Endothelial cell of umbilical vein (primary cell): ENCODE measurements around the gene LMF1. TPM values are rescaled to one million over a fixed set of nuclear protein-coding genes. Genes with fewer than 3 reads are reported as not detected.
A peak's percentile ranks its signal among the peaks of the same experiment; 100 is the strongest.

Experiments
- BruUV-seq: library from RNA; stranded (reverse); fragments of 400-500 nt; replicated peaks from 2 replicates; lab custom pipeline; 2021; lab: Mats Ljungman, UMichigan
- CTCF ChIA-PET: fragments of 300-600, 350-600 bp; sonication (Branson Sonifier 250); formaldehyde crosslinking; loops from one replicate; lab custom pipeline; 2021; ENCODE audit warnings: antibody characterized with exemption, inconsistent platforms; lab: Charles Lee
- POLR2A ChIA-PET: fragments of 300-600, 350-600 bp; sonication (Branson Sonifier 250); formaldehyde crosslinking; loops from one replicate; lab custom pipeline; 2021; ENCODE audit warnings: antibody characterized with exemption, inconsistent platforms; lab: Charles Lee
- DNase-seq: peaks from one replicate; pipeline ENCODE4 v3.0.0-alpha.2; 2011; ENCODE audit warnings: low read depth, low spot score
- FAIRE-seq: peaks from 2 replicates; lab custom pipeline; 2011; peaks lifted over from hg19 to GRCh38; lab: Jason Lieb, UNC
- H2AFZ ChIP-seq: 2 replicates; pipeline ENCODE4 v1.6.0; 2012; ENCODE audit warnings: low read depth, low read length, control low read depth, inconsistent platforms
- H3K27ac ChIP-seq: 2 replicates; pipeline ENCODE4 v1.5.1; 2011; ENCODE audit warnings: low read depth, mild to moderate bottlenecking, control low read depth, low read length, moderate library complexity; ENCODE audit not compliant: insufficient read depth
- H3K27me3 ChIP-seq, 2 experiments: 2 replicates each; pipeline versions ENCODE4 v1.6.0 to v1.6.1; 2011; ENCODE audit warnings: low read length in 2 of 2, mixed read lengths in 1 of 2; ENCODE audit not compliant: control insufficient read depth in 2 of 2, insufficient read depth in 2 of 2
- H3K36me3 ChIP-seq, 2 experiments: 2 replicates in 1 of 2; 3 replicates in 1 of 2; pipeline ENCODE4 v1.5.1; 2011; ENCODE audit warnings: low read length in 2 of 2, mild to moderate bottlenecking in 1 of 2, moderate library complexity in 1 of 2; ENCODE audit not compliant: control insufficient read depth in 2 of 2, insufficient read depth in 2 of 2; ENCODE audit errors: extremely low read depth in 1 of 2
- H3K4me1 ChIP-seq: 3 replicates; pipeline ENCODE4 v1.5.1; 2011; ENCODE audit warnings: mild to moderate bottlenecking, low read length; ENCODE audit not compliant: control insufficient read depth, insufficient read depth; ENCODE audit errors: extremely low read depth
- H3K4me2 ChIP-seq: 2 replicates; pipeline ENCODE4 v1.6.1; 2011; ENCODE audit warnings: low read length, control low read depth, mixed read lengths; ENCODE audit not compliant: insufficient read depth
- H3K4me3 ChIP-seq, 3 experiments: fragments of 200-600 bp in 1 of 3; sonication (generic), shearing (Covaris generic) in 1 of 3; replicated peaks in 1 of 3; 2 replicates each; pipeline ENCODE4 v1.5.1; 2011 to 2016; ENCODE audit warnings: control low read depth in 3 of 3, low read length in 3 of 3, mild to moderate bottlenecking in 2 of 3, inconsistent platforms in 1 of 3, low read depth in 1 of 3, moderate library complexity in 1 of 3; ENCODE audit not compliant: insufficient read depth in 1 of 3
- H3K79me2 ChIP-seq: 2 replicates; pipeline ENCODE4 v1.6.0; 2012; ENCODE audit warnings: low read length, inconsistent platforms; ENCODE audit not compliant: control insufficient read depth, insufficient read depth
- H3K9ac ChIP-seq: replicated peaks from 2 replicates; pipeline ENCODE3; 2011; ENCODE audit warnings: low read length, control low read depth; ENCODE audit not compliant: insufficient read depth; ENCODE audit errors: extremely low read depth
- H3K9me1 ChIP-seq: replicated peaks from 3 replicates; pipeline ENCODE4 v1.6.0; 2011; ENCODE audit warnings: mild to moderate bottlenecking, low read length; ENCODE audit not compliant: control insufficient read depth, insufficient read depth; ENCODE audit errors: extremely low read depth
- H3K9me3 ChIP-seq: replicated peaks from 2 replicates; pipeline ENCODE4 v1.5.1; 2012; ENCODE audit warnings: low read length, inconsistent platforms; ENCODE audit not compliant: control insufficient read depth, insufficient read depth
- H4K20me1 ChIP-seq: replicated peaks from 2 replicates; pipeline ENCODE3; 2011; ENCODE audit warnings: mild to moderate bottlenecking, low read length; ENCODE audit not compliant: control insufficient read depth, insufficient read depth; ENCODE audit errors: extremely low read depth
- EZH2 ChIP-seq: IDR thresholded peaks from 2 replicates; pipeline ENCODE4 v1.6.1; 2012; ENCODE audit warnings: borderline replicate concordance, low read depth, mild to moderate bottlenecking, moderate library complexity, low read length, inconsistent platforms; ENCODE audit not compliant: severe bottlenecking
- FOS ChIP-seq: IDR thresholded peaks from 2 replicates; pipeline ENCODE4 v1.6.1; 2011; ENCODE audit warnings: mild to moderate bottlenecking, low read length, moderate library complexity, borderline replicate concordance; ENCODE audit not compliant: insufficient read depth
- GATA2 ChIP-seq: IDR thresholded peaks from 2 replicates; pipeline ENCODE4 v1.7.0; 2011; ENCODE audit warnings: low read depth, mild to moderate bottlenecking, moderate library complexity, mixed read lengths, low read length; ENCODE audit not compliant: insufficient read length, insufficient read depth
- JUN ChIP-seq: IDR thresholded peaks from 2 replicates; pipeline ENCODE4 v1.6.1; 2011; ENCODE audit warnings: borderline replicate concordance, low read depth; ENCODE audit not compliant: insufficient read length, insufficient read depth
- MYC ChIP-seq: IDR thresholded peaks from one replicate; pipeline ENCODE4 v1.6.1; 2011; ENCODE audit warnings: mild to moderate bottlenecking, low read depth, low read length
- POLR2A ChIP-seq: IDR thresholded peaks from 2 replicates; pipeline ENCODE4 v1.6.1; 2012; ENCODE audit warnings: low read depth, mild to moderate bottlenecking, control low read depth, low read length
- POLR2AphosphoS5 ChIP-seq: IDR thresholded peaks from 2 replicates; pipeline ENCODE4 v1.6.1; 2012; ENCODE audit warnings: low read depth, mild to moderate bottlenecking, control low read depth, low read length, moderate library complexity; ENCODE audit not compliant: insufficient read depth
- dilution Hi-C: fragments of 300-500 bp; cut with MboI; formaldehyde crosslinking; loops from one replicate; pipeline ENCODE4 v1.15.0; 2019; ENCODE audit warnings: low sequenced_read_pairs; ENCODE audit not compliant: extremely low pct_ligation_motif_present
- intact Hi-C: fragments of 100-400 bp; cut with micrococcal nuclease; formaldehyde crosslinking; loops from one replicate; pipeline ENCODE4 v1.10.0; 2022
- polyA plus RNA-seq, 4 experiments: library from polyadenylated mRNA; depleted of rRNA in 3 of 4; stranded (reverse) in 3 of 4; unstranded in 1 of 4; fragments of >200 nt; gene quantifications; 2 replicates each; pipeline versions ENCODE4 v1.2.1 to v1.2.3, GENCODE V29; 2011 to 2012; ENCODE audit warnings: missing spikeins in 1 of 4
- total RNA-seq: library from RNA; stranded (reverse); gene quantifications from 2 replicates; pipeline ENCODE4 v1.2.3, GENCODE V29; 2021
- TF ChIP-seq, protein P1 (sequence below): IDR thresholded peaks from 2 replicates; pipeline ENCODE4 v1.6.1; 2011; ENCODE audit not compliant: insufficient read depth, insufficient read length

LMF1 gene
- total and polyA plus RNA-seq, 2 donors (not counting 3 experiments of a cell fraction or from before 2014, with no cell fraction given): 17.8 TPM

- no peak overlapping the region for H2AFZ ChIP-seq
- FAIRE-seq: no peak
These were observed 11.6 kb upstream of the LMF1 start for GRCh38 chr16:982145-983043.

DNA sequence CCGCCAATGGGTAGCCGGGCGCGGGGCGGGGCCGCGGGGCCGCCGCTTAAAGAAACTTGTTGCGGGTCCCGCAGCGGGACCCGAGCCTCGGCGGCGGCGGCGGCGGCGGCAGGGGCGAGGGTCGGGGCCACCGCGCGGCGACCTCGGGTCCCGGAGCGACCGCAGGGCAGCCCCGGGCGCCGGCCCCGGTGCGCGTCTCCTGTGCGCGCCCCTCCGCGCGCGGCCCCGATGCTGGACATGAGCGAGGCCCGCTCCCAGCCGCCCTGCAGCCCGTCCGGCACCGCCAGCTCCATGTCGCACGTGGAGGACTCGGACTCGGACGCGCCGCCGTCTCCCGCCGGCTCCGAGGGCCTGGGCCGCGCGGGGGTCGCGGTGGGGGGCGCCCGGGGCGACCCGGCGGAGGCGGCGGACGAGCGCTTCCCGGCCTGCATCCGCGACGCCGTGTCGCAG is 10.9 kb upstream of the LMF1 start, which contains the start of gene SOX8:
Gene SOX8, plus strand, starts transcription at position 76 of the 450 bp plus-strand sequence. Its CDS starts 153 bp downstream, at position 229.
- dilution Hi-C loops (no loop called here), intact Hi-C loops (loop anchor here (2.0 kb wide), 1 partner anchor 15 kb away; no protein-coding TSS in a partner anchor)
- Histone ChIP-seq H3K4me1 (peaks cover 4% of the 10 kb centered on the region), H3K9me3 (no peaks in the 10 kb centered on the region), H3K27ac (no peak within 1 kb of the TSS), H3K4me3 (peak within 1 kb of the TSS; percentile 28 to 45 (median 45)), H3K9ac (no peak within 1 kb of the TSS), H3K9me1 (no peaks in the 10 kb centered on the region), H2AFZ (peak within 1 kb of the TSS; percentile 77), H3K4me2 (peak within 1 kb of the TSS; percentile 63), H3K36me3 (no peaks in the 10 kb centered on the region), H4K20me1 (no peaks in the 10 kb centered on the region), H3K79me2 (no peaks in the 10 kb centered on the region), H3K27me3 (peaks cover 8 to 20% of the 10 kb centered on the region in 2 experiments)
- FAIRE-seq (no peak), DNase-seq (no peak)
- POLR2A ChIA-PET: interaction anchor here (0.7 kb wide), 1 partner anchor 11 kb away, joined by 3 read pairs; the partner anchor contains the start of gene LMF1
- TF ChIP-seq POLR2A (no peak), GATA2 (no peak), FOS (no peak), JUN (no peak)
- CTCF ChIA-PET: interaction anchor here (0.6 to 3.1 kb wide), 5 partner anchors 8 to 38 kb away, joined by 3 to 13 read pairs (median 5); no protein-coding TSS in a partner anchor
- BruUV-seq: no TSS peak

More at GRCh38 chr16:982145-983043, 11.6 kb upstream of the LMF1 start:
- DNase-seq: no peak
- H3K36me3 ChIP-seq: no peaks in the 10 kb centered on the region
- H3K27ac ChIP-seq: no peak overlapping the region
- ChIA-PET CTCF (interaction anchor here (0.9 to 1.7 kb wide), 4 partner anchors 9 to 75 kb away, joined by 3 to 5 read pairs (median 4); no protein-coding TSS in a partner anchor), POLR2A (no interaction called here)
- no peak overlapping the region for H3K4me3 ChIP-seq
- no peaks in the 10 kb centered on the region for H3K79me2 ChIP-seq
- TF ChIP-seq, protein P1, sequence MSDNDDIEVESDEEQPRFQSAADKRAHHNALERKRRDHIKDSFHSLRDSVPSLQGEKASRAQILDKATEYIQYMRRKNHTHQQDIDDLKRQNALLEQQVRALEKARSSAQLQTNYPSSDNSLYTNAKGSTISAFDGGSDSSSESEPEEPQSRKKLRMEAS: no peak
- TF ChIP-seq GATA2: no peak
- peak; percentile 99 for TF ChIP-seq EZH2
- TF ChIP-seq JUN: no peak
- no peak for TF ChIP-seq MYC
- no peak for TF ChIP-seq POLR2AphosphoS5
- H3K9me3 ChIP-seq: no peaks in the 10 kb centered on the region
- H4K20me1 ChIP-seq: no peaks in the 10 kb centered on the region
- dilution Hi-C loops (no loop called here), intact Hi-C loops (no loop called here)
- no peaks in the 10 kb centered on the region for H3K9me1 ChIP-seq
- peaks cover 8 to 20% of the 10 kb centered on the region in 2 experiments for H3K27me3 ChIP-seq
- H3K4me1 ChIP-seq: peaks cover 4% of the 10 kb centered on the region
- BruUV-seq: no TSS peak
- no peak overlapping the region for H3K4me2 ChIP-seq
- no peak overlapping the region for H3K9ac ChIP-seq
